Activated CD8-positive, alpha-beta T cell treated with anti-CD3 and anti-CD28 coated beads for 36 hours (primary cell): ENCODE measurements around the gene BOC. TPM values are rescaled to one million over a fixed set of nuclear protein-coding genes. Genes with fewer than 3 reads are reported as not detected.

Experiments used
- ATAC-seq: fragments of 200-7000 bp; cut with Tn5 transposase; one replicate; pipeline ENCODE4 v1.10.0; 2021; ENCODE audit warnings: mild to moderate bottlenecking, moderate library complexity
- CTCF ChIA-PET: fragments of 350-600 bp; sonication (Branson Sonifier 250); formaldehyde crosslinking; loops from one replicate; lab custom pipeline; 2021; ENCODE audit warnings: antibody characterized with exemption; lab: Charles Lee
- POLR2A ChIA-PET: fragments of 350-600 bp; sonication (Branson Sonifier 250); formaldehyde crosslinking; loops from one replicate; lab custom pipeline; 2021; ENCODE audit warnings: antibody characterized with exemption; lab: Charles Lee
- DNase-seq: peaks from one replicate; pipeline ENCODE4 v3.0.0-alpha.2; 2020
- H3K27ac Mint-ChIP-seq: one replicate; pipeline ENCODE4 v1.8.0; 2021; ENCODE audit warnings: mild to moderate bottlenecking, mixed read lengths
- H3K27me3 Mint-ChIP-seq: one replicate; pipeline ENCODE4 v1.8.0; 2021; ENCODE audit warnings: mixed read lengths
- H3K36me3 Mint-ChIP-seq: one replicate; pipeline ENCODE4 v1.8.0; 2021; ENCODE audit warnings: low read depth, mixed read lengths
- H3K4me1 Mint-ChIP-seq: one replicate; pipeline ENCODE4 v1.8.0; 2021; ENCODE audit warnings: low read depth, mixed read lengths
- H3K4me3 Mint-ChIP-seq: one replicate; pipeline ENCODE4 v1.8.0; 2021; ENCODE audit warnings: mild to moderate bottlenecking, moderate library complexity, mixed read lengths
- H3K9me3 Mint-ChIP-seq: one replicate; pipeline ENCODE4 v1.8.0; 2021; ENCODE audit warnings: mixed read lengths
- CTCF ChIP-seq: fragments of 200-600 bp; IDR thresholded peaks from one replicate; pipeline ENCODE4 v1.8.0; 2022; ENCODE audit warnings: antibody characterized with exemption, mild to moderate bottlenecking
- intact Hi-C: fragments of 100-400 bp; cut with micrococcal nuclease; formaldehyde crosslinking; loops from one replicate; pipeline ENCODE4 v1.10.0; 2022
- total RNA-seq, 2 experiments: library from RNA; stranded (reverse); gene quantifications; one replicate each; pipeline ENCODE4 v1.2.3, GENCODE V29; 2021

The BOC gene
- total RNA-seq, 2 experiments from 2014 or later, result 0.20 to 0.49 TPM

GRCh38 chr3:113245761-113246161 lies 34.4 kb downstream of the BOC start:
- H3K27ac Mint-ChIP-seq, result no peak overlapping the region
- no peak overlapping the region for H3K4me3 Mint-ChIP-seq
- ChIA-PET POLR2A (no interaction called here), CTCF (interaction anchor here (0.9 kb wide), 1 partner anchor 11 kb away, joined by 3 read pairs; no protein-coding TSS in a partner anchor)
- H3K9me3 Mint-ChIP-seq, result no peaks in the 10 kb centered on the region
- H3K4me1 Mint-ChIP-seq, result peaks cover 8% of the 10 kb centered on the region
- intact Hi-C loops, result no loop called here
- DNase-seq, result no peak
- H3K36me3 Mint-ChIP-seq, result no peaks in the 10 kb centered on the region
- H3K27me3 Mint-ChIP-seq, result peaks cover 7% of the 10 kb centered on the region
- ATAC-seq, result no peak
- TF ChIP-seq CTCF, result no peak

- Mint-ChIP-seq H3K27ac (no peak overlapping the region), H3K4me1 (peaks cover 6% of the 10 kb centered on the region), H3K27me3 (peaks cover 7% of the 10 kb centered on the region), H3K36me3 (no peaks in the 10 kb centered on the region), H3K4me3 (no peak overlapping the region), H3K9me3 (no peaks in the 10 kb centered on the region)
- no peak for TF ChIP-seq CTCF
- ChIA-PET POLR2A (no interaction called here), CTCF (interaction anchor here (1.2 kb wide), 1 partner anchor 18 kb away, joined by 3 read pairs; no protein-coding TSS in a partner anchor)
- DNase-seq (no peak), ATAC-seq (no peak)
- intact Hi-C loops, result no loop called here
These were observed 35.7 kb downstream of the BOC start for GRCh38 chr3:113247068-113247467.

GRCh38 chr3:113247675-113248458 lies 36.5 kb downstream of the BOC start:
- ChIA-PET POLR2A (no interaction called here), CTCF (interaction anchor here (1.3 kb wide), 1 partner anchor 9 kb away, joined by 3 read pairs; no protein-coding TSS in a partner anchor)
- H3K4me1 Mint-ChIP-seq, result no peaks in the 10 kb centered on the region
- no peak overlapping the region for H3K4me3 Mint-ChIP-seq
- no peaks in the 10 kb centered on the region for H3K9me3 Mint-ChIP-seq
- DNase-seq, result no peak
- H3K27ac Mint-ChIP-seq, result no peak overlapping the region
- no peaks in the 10 kb centered on the region for H3K36me3 Mint-ChIP-seq
- intact Hi-C loops, result no loop called here
- no peak for ATAC-seq
- H3K27me3 Mint-ChIP-seq, result peaks cover 7% of the 10 kb centered on the region
- TF ChIP-seq CTCF, result no peak

DNA sequence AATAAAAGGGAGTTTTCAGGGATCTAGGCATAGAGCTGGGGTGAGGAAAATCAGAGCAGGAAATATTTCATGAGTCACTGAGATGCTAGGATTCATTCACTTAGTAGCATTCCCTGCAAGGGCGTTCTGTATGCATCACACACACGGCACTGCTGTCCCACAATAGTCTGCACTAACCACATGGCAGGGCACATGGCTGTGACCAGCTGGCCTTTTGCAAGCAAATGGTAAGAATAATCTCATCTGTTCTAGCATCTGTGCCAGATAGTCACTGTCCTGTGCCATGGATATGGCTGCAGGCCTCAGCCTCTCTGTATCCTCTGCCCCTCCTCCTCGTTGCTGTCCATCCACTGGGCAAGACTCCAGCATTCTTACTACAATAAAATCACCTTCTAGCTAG lies 37.8 kb downstream of the BOC start:
- CTCF ChIA-PET, result interaction anchor here (1.0 to 1.3 kb wide), 2 partner anchors 10 to 329 kb away, joined by 3 read pairs; no protein-coding TSS in a partner anchor
- peaks cover 7% of the 10 kb centered on the region for H3K27me3 Mint-ChIP-seq

More for the DNA sequence above, 37.8 kb downstream of the BOC start:
- ATAC-seq (no peak), DNase-seq (no peak)
- intact Hi-C loops, result no loop called here
- no peak overlapping the region for H3K27ac Mint-ChIP-seq
- no peaks in the 10 kb centered on the region for H3K36me3 Mint-ChIP-seq
- POLR2A ChIA-PET, result no interaction called here
- no peaks in the 10 kb centered on the region for H3K4me1 Mint-ChIP-seq
- no peak overlapping the region for H3K4me3 Mint-ChIP-seq
- H3K9me3 Mint-ChIP-seq, result no peaks in the 10 kb centered on the region
- TF ChIP-seq CTCF, result no peak
